Neural cell (in vitro differentiated cells): ENCODE measurements around the gene PWP1. TPM values are rescaled to one million over a fixed set of nuclear protein-coding genes. Genes with fewer than 3 reads are reported as not detected.

Source experiments
- H2AFZ ChIP-seq: fragments of 200-600, 300-800 bp; sonication (generic), shearing (Covaris generic); 2 replicates; pipeline ENCODE4 v1.6.0; 2014; ENCODE audit warnings: low read depth, mild to moderate bottlenecking, antibody characterized with exemption, low read length, moderate library complexity
- H3F3A ChIP-seq: fragments of 200-600 bp; shearing (Covaris generic); 2 replicates; pipeline ENCODE4 v1.6.1; 2016; ENCODE audit warnings: mild to moderate bottlenecking, moderate library complexity, mixed read lengths, antibody characterized with exemption, low read length; ENCODE audit not compliant: insufficient read depth, poor library complexity, severe bottlenecking
- H3K27ac ChIP-seq: fragments of 200-600, 300-800 bp; sonication (generic), shearing (Covaris generic); 2 replicates; pipeline ENCODE4 v1.5.1; 2014; ENCODE audit warnings: mild to moderate bottlenecking, low read length, moderate library complexity
- H3K27me3 ChIP-seq: fragments of 300-800, 200-600 bp; sonication (generic), shearing (Covaris generic); 2 replicates; pipeline ENCODE4 v1.6.0; 2014; ENCODE audit warnings: mild to moderate bottlenecking, low read depth, low read length, moderate library complexity; ENCODE audit not compliant: insufficient read depth
- H3K36me3 ChIP-seq: fragments of 300-800, 200-600 bp; sonication (generic), shearing (Covaris generic); 2 replicates; pipeline ENCODE4 v1.5.1; 2014; ENCODE audit warnings: mild to moderate bottlenecking, antibody characterized with exemption, low read length, moderate library complexity; ENCODE audit not compliant: insufficient read depth
- H3K4me2 ChIP-seq: fragments of 300-800, 200-600 bp; sonication (generic), shearing (Covaris generic); 2 replicates; pipeline ENCODE4 v1.6.0; 2014; ENCODE audit warnings: mild to moderate bottlenecking, low read length
- H3K4me3 ChIP-seq: fragments of 300-800, 200-600 bp; sonication (generic), shearing (Covaris generic); 2 replicates; pipeline ENCODE4 v1.5.1; 2014; ENCODE audit warnings: mild to moderate bottlenecking, low read length, moderate library complexity
- H3K79me2 ChIP-seq: fragments of 200-600 bp; shearing (Covaris generic); replicated peaks from 2 replicates; pipeline ENCODE4 v1.6.0; 2014; ENCODE audit warnings: mild to moderate bottlenecking, low read length, moderate library complexity; ENCODE audit not compliant: insufficient read depth
- H3K9ac ChIP-seq: fragments of 300-800, 200-600 bp; sonication (generic), shearing (Covaris generic); 2 replicates; pipeline ENCODE4 v1.6.1; 2016; ENCODE audit warnings: mild to moderate bottlenecking, low read length, mixed read lengths
- H3K9me2 ChIP-seq: fragments of 200-600 bp; shearing (Covaris generic); 2 replicates; pipeline ENCODE4 v1.6.1; 2016; ENCODE audit warnings: mild to moderate bottlenecking, low read length, mixed read lengths; ENCODE audit not compliant: insufficient read depth
- H3K9me3 ChIP-seq: fragments of 200-600, 300-800 bp; sonication (generic), shearing (Covaris generic); 2 replicates; pipeline ENCODE4 v1.6.1; 2016; ENCODE audit warnings: mild to moderate bottlenecking, mixed run types, low read length, moderate library complexity, mixed read lengths
- H4K20me1 ChIP-seq: fragments of 200-600 bp; shearing (Covaris generic); 2 replicates; pipeline ENCODE4 v1.6.1; 2016; ENCODE audit warnings: mild to moderate bottlenecking, mixed run types; ENCODE audit not compliant: insufficient read depth
- CTCF ChIP-seq: fragments of 450-650 bp; IDR thresholded peaks from 2 replicates; pipeline ENCODE4 v1.5.1; 2014; ENCODE audit warnings: antibody characterized with exemption, mild to moderate bottlenecking, moderate library complexity; ENCODE audit not compliant: poor library complexity, severe bottlenecking
- EP300 ChIP-seq: fragments of 450-650 bp; conservative IDR thresholded peaks from 2 replicates; pipeline ENCODE4 v1.6.1; 2014; ENCODE audit warnings: antibody characterized with exemption, mild to moderate bottlenecking, moderate library complexity; ENCODE audit not compliant: poor library complexity, severe bottlenecking
- EZH2 ChIP-seq: fragments of 200-600, 300-800 bp; shearing (Covaris generic), sonication (generic); IDR thresholded peaks from 2 replicates; pipeline ENCODE4 v1.6.1; 2014; ENCODE audit warnings: antibody characterized with exemption, low read length, borderline replicate concordance, mild to moderate bottlenecking; ENCODE audit not compliant: insufficient read depth, poor library complexity, severe bottlenecking
- MXI1 ChIP-seq: fragments of 450-650 bp; conservative IDR thresholded peaks from 2 replicates; pipeline ENCODE4 v1.6.1; 2014; ENCODE audit warnings: antibody characterized with exemption, mild to moderate bottlenecking; ENCODE audit not compliant: poor library complexity, severe bottlenecking
- POLR2AphosphoS5 ChIP-seq: IDR thresholded peaks from 2 replicates; pipeline ENCODE4 v1.6.1; 2012
- RAD21 ChIP-seq: fragments of 450-650 bp; conservative IDR thresholded peaks from 2 replicates; pipeline ENCODE4 v1.6.1; 2014; ENCODE audit warnings: antibody characterized with exemption, mild to moderate bottlenecking, moderate library complexity
- REST ChIP-seq: IDR thresholded peaks from 2 replicates; pipeline ENCODE4 v1.6.1; 2012; ENCODE audit warnings: borderline replicate concordance
- SMC3 ChIP-seq: fragments of 450-650 bp; conservative IDR thresholded peaks from 2 replicates; pipeline ENCODE4 v1.6.1; 2014; ENCODE audit warnings: antibody characterized with exemption, mild to moderate bottlenecking, moderate library complexity; ENCODE audit not compliant: poor library complexity
- TAF1 ChIP-seq: IDR thresholded peaks from 2 replicates; pipeline ENCODE4 v1.6.1; 2012; ENCODE audit warnings: low read depth
- polyA plus RNA-seq: library from polyadenylated mRNA; depleted of rRNA; stranded (reverse); fragments of >200 nt; gene quantifications from 2 replicates; pipeline ENCODE4 v1.2.3, GENCODE V29; 2014

Gene PWP1
- polyA plus RNA-seq, 1 donor from 2014 or later: 119 TPM

GRCh38 chr12:107730618-107731341, 45.2 kb downstream of the PWP1 start:
- H3K9me2 ChIP-seq: no peaks in the 10 kb centered on the region

GRCh38 chr12:107731366-107731765, 45.8 kb downstream of the PWP1 start:
- no peaks in the 10 kb centered on the region for H3K79me2 ChIP-seq
- no peak overlapping the region for H3K27ac ChIP-seq
- peaks cover 6% of the 10 kb centered on the region for H3K36me3 ChIP-seq
- TF ChIP-seq REST: no peak
- TF ChIP-seq POLR2AphosphoS5: no peak
- no peak for TF ChIP-seq MXI1
- no peak for TF ChIP-seq CTCF
- TF ChIP-seq TAF1: no peak
- no peak for TF ChIP-seq SMC3

More at GRCh38 chr12:107730618-107731341, 45.2 kb downstream of the PWP1 start:
- TF ChIP-seq EP300: no peak
- no peak for TF ChIP-seq CTCF
- no peak for TF ChIP-seq SMC3
- TF ChIP-seq MXI1: no peak
- TF ChIP-seq EZH2: no peak
- TF ChIP-seq POLR2AphosphoS5: no peak
- no peak for TF ChIP-seq TAF1
- no peak for TF ChIP-seq RAD21
- no peak for TF ChIP-seq REST
- H3K4me3 ChIP-seq: no peak overlapping the region
- H3K36me3 ChIP-seq: peaks cover under 1% of the 10 kb centered on the region
- no peaks in the 10 kb centered on the region for H3K9me3 ChIP-seq
- H4K20me1 ChIP-seq: no peaks in the 10 kb centered on the region
- H3K27ac ChIP-seq: no peak overlapping the region
- no peak overlapping the region for H3K9ac ChIP-seq
- H2AFZ ChIP-seq: no peak overlapping the region
- H3K79me2 ChIP-seq: no peaks in the 10 kb centered on the region
- H3K4me2 ChIP-seq: no peak overlapping the region
- H3K27me3 ChIP-seq: no peaks in the 10 kb centered on the region
- no peaks in the 10 kb centered on the region for H3F3A ChIP-seq

More at GRCh38 chr12:107731366-107731765, 45.8 kb downstream of the PWP1 start:
- Histone ChIP-seq H3K4me3 (no peak overlapping the region), H3F3A (no peaks in the 10 kb centered on the region), H3K9ac (no peak overlapping the region), H3K9me2 (no peaks in the 10 kb centered on the region), H3K9me3 (no peaks in the 10 kb centered on the region), H3K4me2 (no peak overlapping the region), H4K20me1 (no peaks in the 10 kb centered on the region), H2AFZ (no peak overlapping the region), H3K27me3 (no peaks in the 10 kb centered on the region)
